WERI-Rb-1 (cell line): ENCODE measurements around the gene GMEB2.

Source experiments
- DNase-seq: peaks from one replicate; pipeline ENCODE4 v3.0.0-alpha.2; 2020
- H3K27ac ChIP-seq: fragments of 250-450 bp; sonication (Bioruptor Pico); 2 replicates; pipeline ENCODE4 v1.5.1; 2020; ENCODE audit warnings: mild to moderate bottlenecking, moderate library complexity
- H3K27me3 ChIP-seq: fragments of 250-450 bp; sonication (Bioruptor Pico); 2 replicates; pipeline ENCODE4 v1.5.1; 2021; ENCODE audit warnings: mild to moderate bottlenecking, low read depth, moderate library complexity; ENCODE audit not compliant: insufficient read depth, severe bottlenecking
- H3K36me3 ChIP-seq: fragments of 250-450 bp; sonication (Bioruptor Pico); 2 replicates; pipeline ENCODE4 v1.5.1; 2020; ENCODE audit warnings: mild to moderate bottlenecking, moderate library complexity
- H3K4me3 ChIP-seq: 2 replicates; pipeline ENCODE4 v1.5.1; 2011; ENCODE audit warnings: low read depth, mild to moderate bottlenecking, control low read depth, low read length
- H3K9me3 ChIP-seq: fragments of 250-450 bp; sonication (Bioruptor Pico); 2 replicates; pipeline ENCODE4 v1.5.1; 2021; ENCODE audit warnings: mild to moderate bottlenecking, moderate library complexity; ENCODE audit not compliant: severe bottlenecking
- CTCF ChIP-seq: IDR thresholded peaks from 2 replicates; pipeline ENCODE4 v1.5.1; 2011; ENCODE audit warnings: low read depth, mild to moderate bottlenecking, control low read depth, inconsistent platforms, low read length

GMEB2 gene

GRCh38 chr20:63622732-63623131 is 4.2 kb downstream of the GMEB2 start:
- no peak for TF ChIP-seq CTCF
- Histone ChIP-seq H3K27me3 (no peaks in the 10 kb centered on the region), H3K9me3 (peaks cover 3% of the 10 kb centered on the region), H3K27ac (no peak overlapping the region), H3K36me3 (peaks cover 20% of the 10 kb centered on the region), H3K4me3 (no peak overlapping the region)
- no peak for DNase-seq

DNA sequence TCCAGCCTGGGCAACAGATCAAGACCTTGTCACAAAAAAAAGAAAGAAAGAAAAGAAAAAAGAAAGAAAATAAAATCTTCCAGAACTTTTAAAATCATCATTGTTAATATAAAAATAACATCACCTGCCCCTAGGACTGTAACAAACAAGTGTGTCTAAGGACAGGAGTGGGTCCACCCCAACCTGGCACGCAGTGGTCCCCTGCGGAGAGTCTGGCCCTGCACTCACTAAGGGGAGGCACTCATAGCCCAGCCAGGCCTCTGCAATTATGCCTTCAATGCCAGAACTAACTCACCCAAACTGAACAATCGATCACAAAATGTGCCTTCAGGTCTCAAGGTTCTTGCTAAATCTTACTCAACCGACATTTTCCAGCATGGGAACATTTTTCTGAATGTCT is 4.8 kb downstream of the GMEB2 start:
- Histone ChIP-seq H3K9me3 (peaks cover under 1% of the 10 kb centered on the region), H3K27me3 (no peaks in the 10 kb centered on the region), H3K4me3 (no peak overlapping the region), H3K36me3 (peaks cover 18% of the 10 kb centered on the region), H3K27ac (no peak overlapping the region)
- no peak for DNase-seq
- TF ChIP-seq CTCF, result no peak

DNA sequence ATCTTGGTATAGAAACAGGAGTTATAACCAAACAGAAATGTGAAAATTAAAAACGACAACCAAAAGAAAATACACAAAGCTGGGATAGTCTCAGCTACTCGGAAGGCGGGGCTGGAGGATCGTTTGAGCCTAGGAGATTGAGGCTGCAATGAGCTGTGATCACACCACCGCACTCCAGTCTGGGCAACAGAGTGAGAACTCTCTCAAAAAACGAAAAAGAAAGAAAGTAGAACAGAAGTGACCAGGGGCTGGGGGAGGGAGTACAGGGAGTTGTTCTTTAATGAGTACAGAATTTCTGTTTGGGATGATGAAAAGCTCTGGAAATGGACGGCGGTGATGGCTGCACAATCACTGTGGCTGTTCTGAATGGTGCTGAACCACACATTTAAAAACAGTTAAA is 5.9 kb downstream of the GMEB2 start:
- H3K36me3 ChIP-seq, result peaks cover 24% of the 10 kb centered on the region
- no peaks in the 10 kb centered on the region for H3K9me3 ChIP-seq
- H3K4me3 ChIP-seq, result no peak overlapping the region
- H3K27ac ChIP-seq, result no peak overlapping the region
- no peak for TF ChIP-seq CTCF
- no peaks in the 10 kb centered on the region for H3K27me3 ChIP-seq
- DNase-seq, result no peak

GRCh38 chr20:63619505-63619904 is 7.4 kb downstream of the GMEB2 start:
- no peaks in the 10 kb centered on the region for H3K27me3 ChIP-seq
- peaks cover 34% of the 10 kb centered on the region for H3K36me3 ChIP-seq
- no peaks in the 10 kb centered on the region for H3K9me3 ChIP-seq
- H3K4me3 ChIP-seq, result no peak overlapping the region
- H3K27ac ChIP-seq, result no peak overlapping the region
- TF ChIP-seq CTCF, result no peak
- no peak for DNase-seq

DNA sequence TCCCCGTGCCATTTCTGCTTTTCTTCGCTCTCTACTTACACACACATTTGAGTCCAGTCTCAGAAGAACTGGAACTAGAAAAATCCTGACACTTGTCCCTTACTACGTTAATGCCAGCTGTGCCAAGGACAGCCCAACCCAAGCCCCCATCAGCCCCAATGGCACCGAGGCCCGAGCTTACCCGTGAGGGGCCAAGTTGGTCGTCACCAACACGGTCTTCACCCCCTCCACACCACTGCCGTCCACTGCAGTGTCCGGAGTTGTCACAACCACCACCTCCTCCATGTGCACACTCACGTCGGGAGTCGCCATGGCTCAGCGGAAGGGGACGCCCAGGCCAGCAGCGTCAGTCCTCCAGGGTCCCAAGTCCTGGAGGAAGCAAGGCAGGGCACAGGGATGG is 7.8 kb downstream of the GMEB2 start:
- H3K27me3 ChIP-seq, result no peaks in the 10 kb centered on the region
- peaks cover 35% of the 10 kb centered on the region for H3K36me3 ChIP-seq
- no peak overlapping the region for H3K4me3 ChIP-seq
- no peak for DNase-seq
- H3K27ac ChIP-seq, result no peak overlapping the region
- no peak for TF ChIP-seq CTCF
- H3K9me3 ChIP-seq, result no peaks in the 10 kb centered on the region

GRCh38 chr20:63618291-63618980 is 8.5 kb downstream of the GMEB2 start:
- peaks cover 38% of the 10 kb centered on the region for H3K36me3 ChIP-seq
- TF ChIP-seq CTCF, result no peak

More at GRCh38 chr20:63618291-63618980, 8.5 kb downstream of the GMEB2 start:
- no peak overlapping the region for H3K4me3 ChIP-seq
- DNase-seq, result no peak
- H3K27ac ChIP-seq, result no peak overlapping the region
- no peaks in the 10 kb centered on the region for H3K27me3 ChIP-seq
- H3K9me3 ChIP-seq, result no peaks in the 10 kb centered on the region
